RCC 7860 (cell line): ENCODE results near the gene ATP9B.

Experiments used
- DNase-seq: peaks from one replicate; pipeline ENCODE4 v3.0.0-alpha.2; 2015; ENCODE audit warnings: low spot score
- FAIRE-seq: peaks from 2 replicates; lab custom pipeline; 2012; peaks lifted over from hg19 to GRCh38; lab: Jason Lieb, UNC

ATP9B gene

GRCh38 chr18:79402977-79403722 is 334.0 kb downstream of the ATP9B start:
- DNase-seq (no peak), FAIRE-seq (no peak)

GRCh38 chr18:79403723-79404566 is 334.8 kb downstream of the ATP9B start:
- DNase-seq = no peak

GRCh38 chr18:79404567-79404910 is 335.3 kb downstream of the ATP9B start:
- no peak for DNase-seq
- FAIRE-seq = no peak

More at GRCh38 chr18:79403723-79404566, 334.8 kb downstream of the ATP9B start:
- no peak for FAIRE-seq

GRCh38 chr18:79405019-79405780 is 336.0 kb downstream of the ATP9B start:
- FAIRE-seq = no peak
- DNase-seq = no peak

- DNase-seq (no peak), FAIRE-seq (no peak)
These were observed 336.8 kb downstream of the ATP9B start for GRCh38 chr18:79405781-79406575.

GRCh38 chr18:79406708-79407107 is 337.5 kb downstream of the ATP9B start:
- DNase-seq (no peak), FAIRE-seq (no peak)

GRCh38 chr18:79409313-79409712 is 340.1 kb downstream of the ATP9B start:
- FAIRE-seq (no peak), DNase-seq (no peak)

GRCh38 chr18:79410171-79410641 is 341.0 kb downstream of the ATP9B start:
- DNase-seq = no peak
- no peak for FAIRE-seq

GRCh38 chr18:79410731-79411613 is 341.8 kb downstream of the ATP9B start:
- DNase-seq (no peak), FAIRE-seq (no peak)

- FAIRE-seq (no peak), DNase-seq (no peak)
These were observed 342.7 kb downstream of the ATP9B start for GRCh38 chr18:79411614-79412526.

- FAIRE-seq = no peak
- DNase-seq = no peak
These were observed 343.8 kb downstream of the ATP9B start for GRCh38 chr18:79413025-79413424.

- FAIRE-seq = no peak
- DNase-seq = no peak
These were observed 344.2 kb downstream of the ATP9B start for GRCh38 chr18:79413426-79413825.

- no peak for FAIRE-seq
- DNase-seq = no peak
These were observed 344.7 kb downstream of the ATP9B start for GRCh38 chr18:79413901-79414300.

GRCh38 chr18:79416022-79416676 is 347.0 kb downstream of the ATP9B start:
- DNase-seq (no peak), FAIRE-seq (no peak)

- no peak for FAIRE-seq
- DNase-seq = no peak
These were observed 347.5 kb downstream of the ATP9B start for GRCh38 chr18:79416677-79417052.

- DNase-seq (no peak), FAIRE-seq (no peak)
These were observed 349.0 kb downstream of the ATP9B start for GRCh38 chr18:79418236-79418635.

GRCh38 chr18:79418642-79419041 is 349.4 kb downstream of the ATP9B start:
- FAIRE-seq = no peak
- DNase-seq = no peak
